HG02798 (cell line): ENCODE data around the gene DLGAP1.
"Not testable (repeated sequence)": the region's sequence is repeated elsewhere in the genome, so short reads cannot be mapped to it uniquely, and the experiment has no call there.

Experiments used
- ATAC-seq: cut with Tn5 transposase; IDR thresholded peaks from one replicate; pipeline ENCODE4 v1.9.1; 2021; ENCODE audit warnings: mild to moderate bottlenecking; ENCODE audit not compliant: unreplicated experiment, poor library complexity

The DLGAP1 gene

DNA sequence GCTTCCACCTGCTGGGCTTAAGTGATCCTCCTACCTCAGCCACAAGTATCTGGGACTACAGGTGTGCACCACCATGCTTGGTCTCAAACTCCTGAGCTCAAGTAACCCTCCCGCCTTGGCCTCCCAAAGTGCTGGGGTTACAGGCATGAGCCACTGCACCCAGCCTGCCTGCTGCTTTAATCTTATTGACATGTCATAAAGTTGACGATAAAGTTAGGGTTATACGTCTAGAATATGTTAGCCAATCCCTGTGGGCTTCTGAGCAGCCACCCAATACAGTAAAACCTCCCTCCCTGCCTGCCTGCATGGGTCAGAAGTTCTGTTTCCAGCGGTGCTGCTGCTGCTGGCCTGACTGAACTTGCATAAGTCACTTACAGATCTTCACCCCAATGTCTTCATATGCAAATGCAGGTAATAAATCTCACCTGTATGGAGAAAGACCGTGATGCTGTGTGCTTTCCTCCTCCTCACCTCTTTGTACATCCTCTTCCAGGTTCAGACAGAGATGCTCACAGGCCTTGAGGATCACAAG lies 975.1 kb downstream of the DLGAP1 start:
- no peak for ATAC-seq

GRCh38 chr18:3478262-3478978 lies 976.7 kb downstream of the DLGAP1 start:
- ATAC-seq: no peak

GRCh38 chr18:3472681-3473544 lies 982.2 kb downstream of the DLGAP1 start:
- peak; percentile 65 for ATAC-seq

DNA sequence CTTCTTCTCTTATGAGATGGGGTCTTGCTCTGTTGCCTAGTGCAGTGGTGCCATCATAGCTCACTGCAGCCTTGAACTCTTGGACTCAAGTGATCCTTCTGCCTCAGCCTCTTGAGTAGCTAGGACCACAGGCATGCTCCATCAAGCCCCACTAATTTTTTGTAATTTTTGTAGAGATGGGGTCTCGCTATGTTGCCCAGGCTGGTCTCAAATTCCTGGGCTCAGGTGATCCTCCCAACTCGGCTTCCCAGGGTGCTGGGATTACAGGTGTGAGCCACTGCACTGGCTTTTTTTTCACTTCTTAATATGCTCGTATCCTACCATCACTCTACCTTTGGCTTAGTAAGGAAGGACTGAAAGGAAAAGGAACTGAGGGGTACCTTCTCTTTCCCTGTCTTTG lies 983.0 kb downstream of the DLGAP1 start:
- ATAC-seq: not testable (repeated sequence)

- no peak for ATAC-seq
Observed at GRCh38 chr18:3471141-3471648, 983.9 kb downstream of the DLGAP1 start.

DNA sequence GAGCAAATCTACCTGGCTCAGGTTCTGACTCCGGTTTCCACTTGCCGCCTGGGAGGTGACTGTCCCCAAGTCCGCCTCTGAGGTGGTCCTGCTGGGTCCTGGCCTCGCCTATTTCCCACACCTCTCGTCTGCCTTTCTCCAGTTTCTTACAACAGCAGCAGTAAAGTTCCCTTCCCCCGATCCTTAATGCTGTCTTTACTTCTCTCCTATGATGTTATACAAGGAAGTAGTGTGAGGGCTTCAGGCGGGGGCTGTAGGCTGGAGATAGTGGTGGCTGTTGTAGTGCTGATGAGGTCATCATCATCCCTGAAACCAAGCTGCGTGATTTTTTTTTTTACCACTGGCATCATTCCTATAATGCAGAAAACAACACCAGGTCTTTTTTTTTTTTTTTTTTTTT lies 986.3 kb downstream of the DLGAP1 start:
- no peak for ATAC-seq

DNA sequence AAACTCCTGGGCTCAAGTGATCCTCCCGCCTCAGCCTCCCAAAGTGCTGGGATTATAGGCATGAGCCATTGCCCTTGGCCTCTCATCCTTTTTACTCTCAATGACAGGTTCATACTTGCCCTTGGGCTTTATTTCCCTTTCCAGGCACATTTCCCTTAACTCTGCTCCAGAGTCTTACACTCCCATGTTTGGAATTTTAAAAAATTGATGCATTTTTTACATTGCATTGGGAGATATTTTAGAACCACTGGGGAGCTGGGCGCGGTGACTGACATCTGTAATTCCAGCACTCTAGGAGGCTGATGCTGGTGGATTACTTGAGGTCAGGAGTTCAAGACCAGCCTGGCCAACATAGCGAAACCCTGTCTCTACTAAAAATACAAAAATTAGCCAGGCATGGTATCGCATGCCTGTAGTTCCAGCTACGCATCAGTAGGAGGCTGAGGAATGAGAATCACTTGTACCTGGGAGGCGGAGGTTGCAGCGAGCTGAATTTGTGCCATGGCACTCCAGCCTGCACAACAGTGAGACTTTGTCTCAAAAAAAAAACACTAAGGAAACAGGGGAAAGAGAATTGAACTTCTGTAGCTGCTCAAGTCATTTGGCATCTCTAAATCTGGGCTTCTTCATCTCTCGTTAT lies 986.9 kb downstream of the DLGAP1 start:
- ATAC-seq: no peak

DNA sequence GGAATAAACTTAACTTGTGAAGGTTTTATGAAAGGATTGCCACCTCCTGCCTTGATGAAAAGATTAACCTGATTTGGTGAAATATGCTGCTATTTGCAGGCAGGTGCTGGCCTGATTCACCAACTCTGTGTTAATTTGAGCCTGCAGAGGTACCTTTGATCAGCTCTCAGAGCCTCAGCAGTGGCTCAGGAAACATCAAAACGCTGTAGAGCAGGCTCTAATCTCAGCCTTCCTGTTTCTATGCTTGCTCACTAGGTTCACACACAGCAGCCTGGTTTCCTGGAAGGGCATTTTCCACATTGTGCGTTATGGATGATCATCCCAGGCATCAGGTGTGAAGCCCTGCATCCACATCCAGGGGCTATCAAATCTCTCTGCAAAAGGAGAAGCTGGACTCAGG lies 988.2 kb downstream of the DLGAP1 start:
- no peak for ATAC-seq

DNA sequence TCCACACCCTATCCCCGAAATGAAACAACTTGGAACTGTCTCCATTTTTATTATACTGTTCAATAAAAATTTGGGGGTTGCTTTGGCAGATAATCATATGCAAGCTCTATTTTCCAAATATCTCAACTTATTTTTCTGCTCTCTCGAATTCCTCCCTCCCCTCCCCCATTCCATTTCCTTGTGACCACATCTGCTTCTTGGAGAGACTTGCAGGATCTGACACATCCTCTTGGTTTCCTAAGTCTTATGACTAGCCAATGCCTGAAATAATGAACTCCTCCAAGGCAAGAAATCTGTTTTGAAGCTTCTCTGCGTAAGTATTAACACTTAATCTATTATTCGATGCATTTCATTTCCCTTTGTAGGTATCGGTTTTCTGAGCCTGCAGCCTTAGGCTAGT lies 989.1 kb downstream of the DLGAP1 start:
- ATAC-seq: no peak

- ATAC-seq: no peak
Observed at GRCh38 chr18:3463051-3463450, 992.1 kb downstream of the DLGAP1 start.

- no peak for ATAC-seq
Observed at GRCh38 chr18:3461704-3462103, 993.4 kb downstream of the DLGAP1 start.

DNA sequence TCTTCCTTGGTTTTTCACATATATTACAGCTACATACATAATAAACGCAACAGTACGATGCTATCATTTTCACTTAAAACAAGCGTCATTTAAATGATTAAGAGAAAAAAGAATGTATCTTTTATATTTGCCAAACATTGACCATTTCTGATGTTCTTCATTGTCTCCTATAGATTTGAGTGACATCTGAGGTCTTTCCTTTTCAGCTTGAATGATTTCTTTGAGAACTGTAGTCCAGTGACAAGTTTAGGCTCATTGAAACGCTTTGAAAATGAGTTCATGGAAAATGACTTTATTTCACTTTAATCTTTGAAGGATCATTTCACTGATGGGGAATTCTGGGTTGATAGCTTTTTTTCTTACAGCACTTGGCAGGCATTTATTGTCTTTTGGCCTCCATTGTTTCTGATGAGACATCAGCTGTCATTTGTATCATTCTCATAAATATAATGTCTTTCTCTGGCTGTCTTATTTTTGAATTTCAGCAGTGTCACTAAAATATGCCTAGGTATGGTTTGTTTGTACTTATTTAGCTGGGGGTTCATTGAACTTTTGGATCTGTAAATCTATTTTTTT lies 994.2 kb downstream of the DLGAP1 start:
- ATAC-seq: no peak

- peak; percentile 56 for ATAC-seq
Observed at GRCh38 chr18:3458952-3459853, 995.9 kb downstream of the DLGAP1 start.

DNA sequence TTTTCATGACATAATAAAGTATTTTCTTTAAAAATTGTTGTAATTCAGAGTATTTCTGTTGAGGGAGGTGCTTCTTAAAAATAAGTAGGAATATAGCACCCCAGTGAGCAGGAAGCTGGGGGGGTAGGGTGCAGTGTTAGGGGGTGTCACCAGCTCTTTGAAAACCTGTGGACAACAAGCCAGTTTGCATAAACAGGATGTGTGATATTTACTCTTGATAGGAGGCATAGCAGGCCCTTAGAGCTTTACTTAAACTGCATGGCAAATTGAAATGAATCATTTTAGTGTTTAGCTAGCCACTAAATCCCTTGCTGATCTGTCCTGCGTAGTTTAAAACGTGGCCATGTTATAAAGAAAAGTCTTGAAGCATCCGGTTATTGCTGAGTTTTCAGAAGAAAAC lies 996.7 kb downstream of the DLGAP1 start:
- no peak for ATAC-seq

DNA sequence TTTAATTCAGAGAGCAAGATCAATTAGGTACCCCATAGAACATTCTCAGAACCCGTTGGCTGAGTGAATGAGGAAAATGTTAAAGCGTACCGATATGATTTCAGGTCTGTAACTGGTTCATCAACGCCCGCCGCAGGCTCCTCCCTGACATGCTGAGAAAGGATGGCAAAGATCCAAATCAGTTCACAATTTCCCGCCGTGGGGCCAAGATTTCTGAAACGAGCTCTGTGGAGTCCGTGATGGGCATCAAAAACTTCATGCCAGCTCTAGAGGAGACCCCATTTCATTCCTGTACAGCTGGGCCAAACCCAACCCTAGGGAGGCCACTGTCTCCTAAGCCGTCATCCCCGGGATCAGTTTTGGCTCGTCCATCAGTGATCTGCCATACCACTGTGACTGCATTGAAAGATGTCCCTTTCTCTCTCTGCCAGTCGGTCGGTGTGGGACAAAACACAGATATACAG lies 997.8 kb downstream of the DLGAP1 start:
- no peak for ATAC-seq

- no peak for ATAC-seq
Observed at GRCh38 chr18:3456686-3457069, 998.4 kb downstream of the DLGAP1 start.

GRCh38 chr18:3455907-3456685 lies 999.0 kb downstream of the DLGAP1 start:
- ATAC-seq: no peak

DNA sequence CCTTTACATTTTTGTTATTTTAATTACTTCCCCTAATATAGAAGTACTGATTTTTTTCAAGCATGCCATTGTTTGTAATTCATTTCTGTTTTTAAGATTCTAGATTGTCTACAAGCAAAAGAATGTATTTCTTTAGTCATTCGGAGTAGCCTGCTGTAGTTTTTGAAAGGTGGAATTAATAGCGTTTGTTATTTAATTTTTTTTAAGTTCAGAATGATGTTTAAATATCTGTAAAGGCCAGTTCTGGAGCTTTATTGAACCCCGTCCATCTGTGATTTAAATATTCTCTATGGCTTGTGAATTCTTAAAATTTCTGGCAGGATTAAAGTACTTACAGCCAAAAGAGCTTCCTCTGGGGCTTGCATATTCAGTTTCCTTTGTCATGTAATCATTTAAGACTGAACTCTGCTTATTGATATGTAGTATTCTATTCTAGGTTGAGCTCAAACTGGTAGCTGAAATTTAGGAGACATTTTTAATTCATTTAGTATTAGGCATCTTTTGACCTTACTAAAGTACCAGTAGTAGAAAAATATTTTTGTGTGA lies 999.9 kb downstream of the DLGAP1 start:
- ATAC-seq: no peak
